GM19395 (cell line): ENCODE data around the gene CNTNAP2.

Experiments used
- ATAC-seq: cut with Tn5 transposase; IDR thresholded peaks from one replicate; pipeline ENCODE4 v1.9.1; 2021; ENCODE audit warnings: mild to moderate bottlenecking, moderate library complexity; ENCODE audit not compliant: unreplicated experiment

The CNTNAP2 gene

GRCh38 chr7:147968046-147968610, 1851.5 kb downstream of the CNTNAP2 start:
- ATAC-seq = no peak

DNA sequence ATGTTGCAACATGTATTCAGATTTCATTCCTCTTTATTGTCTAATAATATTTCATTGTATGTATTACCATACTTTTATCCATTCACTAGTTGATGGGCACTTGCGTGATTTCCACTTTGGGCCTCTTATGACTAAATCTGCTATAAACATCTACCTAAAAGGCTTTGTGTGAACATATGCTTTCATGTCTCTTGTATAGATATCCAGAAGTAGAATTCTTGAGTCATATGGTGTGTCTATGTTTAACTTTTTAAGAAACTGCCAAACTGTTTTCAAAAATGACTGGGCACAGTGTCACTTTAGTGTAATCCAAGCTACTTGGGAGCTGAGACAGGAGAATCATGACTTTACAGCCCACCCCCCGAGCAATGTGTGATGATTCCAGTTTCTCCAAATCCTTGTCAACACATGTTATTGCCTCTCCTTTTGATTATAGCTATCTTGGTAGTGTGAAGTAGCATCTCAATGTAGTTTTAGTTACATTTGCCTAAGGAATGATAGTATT, 1855.1 kb downstream of the CNTNAP2 start:
- ATAC-seq = no peak

GRCh38 chr7:147978201-147978600, 1861.6 kb downstream of the CNTNAP2 start:
- no peak for ATAC-seq

GRCh38 chr7:147978651-147979050, 1862.0 kb downstream of the CNTNAP2 start:
- no peak for ATAC-seq

DNA sequence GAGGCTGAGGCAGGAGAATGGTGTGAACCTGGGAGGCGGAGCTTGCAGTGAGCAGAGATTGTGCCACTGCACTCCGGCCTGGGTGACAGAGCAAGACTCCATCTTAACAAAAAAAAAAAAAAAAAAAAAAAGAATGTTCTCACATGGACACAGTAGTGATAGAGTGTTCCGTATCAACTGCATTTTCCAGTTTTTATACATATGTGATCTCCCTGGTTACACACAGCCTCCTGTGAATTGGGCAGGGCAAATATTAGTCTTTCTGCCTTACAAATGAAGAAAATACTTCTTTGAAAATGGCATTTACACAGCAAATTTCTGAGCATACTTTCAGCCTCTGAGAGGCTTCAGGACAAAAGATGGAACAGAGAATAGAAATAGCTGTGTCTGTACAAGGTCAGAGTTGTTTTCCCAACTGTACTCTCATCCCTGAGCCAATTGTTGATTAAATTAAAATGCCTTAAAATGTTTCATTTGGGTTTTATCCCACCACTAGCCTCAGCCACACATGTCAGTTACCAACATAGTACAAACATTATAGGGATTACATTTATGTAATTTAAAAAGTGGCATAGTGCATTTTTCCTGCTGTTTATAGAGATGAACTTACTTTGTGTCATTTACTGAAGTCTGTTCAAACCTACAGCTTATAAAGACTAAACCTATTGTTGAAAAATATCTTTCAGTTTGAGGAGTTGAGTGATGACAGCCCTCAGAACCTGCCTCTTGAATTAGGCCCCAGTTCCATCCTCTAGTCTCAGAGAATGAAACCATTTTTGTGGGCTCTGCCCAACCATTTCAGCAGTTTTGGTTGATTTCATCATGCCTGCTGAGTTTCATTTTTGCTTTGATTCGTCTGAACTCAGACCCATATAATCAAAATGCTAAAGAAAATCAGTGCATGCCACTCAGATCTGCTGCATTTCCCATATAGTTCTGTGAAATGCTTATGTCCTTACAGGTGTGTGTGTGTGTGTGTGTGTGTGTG, 1864.5 kb downstream of the CNTNAP2 start:
- peak; percentile 91 for ATAC-seq

DNA sequence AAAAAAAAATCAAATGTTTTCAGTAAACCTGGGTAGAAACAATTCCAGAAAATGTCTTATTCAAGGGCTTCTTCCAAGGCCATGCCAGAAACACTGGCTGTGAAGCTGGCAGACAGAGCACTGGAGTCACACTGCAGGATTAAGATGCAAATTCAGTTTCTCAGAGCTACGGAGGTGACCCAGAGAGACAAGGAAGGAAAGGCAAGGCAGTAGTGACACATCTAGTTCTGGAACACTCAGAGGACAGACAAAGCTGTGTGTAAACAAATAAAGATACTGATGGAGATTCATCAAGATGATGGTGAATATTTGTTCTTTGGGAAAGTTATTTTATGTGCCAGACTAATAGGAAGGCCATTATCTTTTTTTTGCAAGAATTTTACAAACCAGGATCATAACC, 1865.7 kb downstream of the CNTNAP2 start:
- ATAC-seq = no peak

- no peak for ATAC-seq
Observed at GRCh38 chr7:147984265-147984664, 1867.7 kb downstream of the CNTNAP2 start.

DNA sequence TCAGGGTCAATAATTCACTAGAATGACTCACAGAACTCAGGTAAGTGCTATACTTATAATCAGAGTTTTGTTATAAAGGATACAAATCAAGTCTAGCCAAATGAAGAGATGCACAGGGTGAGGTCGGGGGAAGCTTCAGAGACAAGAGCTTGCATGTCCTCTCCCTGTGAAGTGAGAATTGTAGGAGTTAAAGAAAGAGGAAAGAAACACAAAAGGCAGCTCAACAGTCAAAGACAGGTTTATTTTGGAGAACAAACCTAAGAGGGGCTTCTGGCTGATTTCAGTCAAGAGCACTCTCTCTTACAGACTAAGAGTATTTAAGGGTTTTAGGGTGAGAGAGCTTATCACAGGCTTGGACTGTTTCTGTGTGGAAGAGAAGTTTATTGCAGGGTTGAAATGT, 1873.5 kb downstream of the CNTNAP2 start:
- ATAC-seq = no peak

DNA sequence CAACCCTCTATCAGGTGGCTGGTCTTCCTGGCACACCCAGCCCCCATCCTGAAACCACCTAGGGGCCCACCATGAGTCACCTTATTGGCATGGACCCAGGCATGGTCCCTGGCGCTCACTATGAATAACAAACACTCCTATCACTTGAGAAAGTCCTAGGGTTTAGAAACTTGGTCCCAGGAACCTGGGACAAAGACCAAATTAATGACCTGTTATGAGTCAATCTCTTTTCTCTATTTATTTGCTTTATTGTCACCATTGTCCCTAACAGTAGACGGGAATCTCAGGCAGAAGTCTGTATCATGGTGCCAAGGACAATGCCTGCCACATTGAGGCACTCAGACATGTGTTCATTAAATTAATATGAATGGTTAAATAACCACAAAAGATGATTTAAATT, 1874.3 kb downstream of the CNTNAP2 start:
- no peak for ATAC-seq

DNA sequence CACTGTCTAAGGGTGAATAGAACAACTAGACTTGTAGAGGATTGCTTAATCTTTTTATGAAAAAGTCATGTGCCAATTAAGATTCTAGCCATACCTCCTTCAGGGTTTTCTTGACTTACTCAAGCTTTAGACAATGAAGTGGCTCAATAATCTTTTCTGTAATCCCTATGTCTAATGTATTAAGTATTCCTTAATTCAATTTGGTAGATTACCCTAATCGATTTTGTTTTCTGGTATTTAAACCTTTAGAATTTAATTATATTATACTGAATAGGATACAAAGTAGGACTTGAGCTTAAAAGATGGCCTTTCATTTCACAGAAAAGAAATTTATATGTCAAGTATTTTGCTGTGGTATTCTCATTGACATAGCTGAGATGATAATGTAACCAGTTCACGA, 1876.1 kb downstream of the CNTNAP2 start:
- ATAC-seq = no peak

GRCh38 chr7:147997636-147998035, 1881.0 kb downstream of the CNTNAP2 start:
- ATAC-seq = no peak

DNA sequence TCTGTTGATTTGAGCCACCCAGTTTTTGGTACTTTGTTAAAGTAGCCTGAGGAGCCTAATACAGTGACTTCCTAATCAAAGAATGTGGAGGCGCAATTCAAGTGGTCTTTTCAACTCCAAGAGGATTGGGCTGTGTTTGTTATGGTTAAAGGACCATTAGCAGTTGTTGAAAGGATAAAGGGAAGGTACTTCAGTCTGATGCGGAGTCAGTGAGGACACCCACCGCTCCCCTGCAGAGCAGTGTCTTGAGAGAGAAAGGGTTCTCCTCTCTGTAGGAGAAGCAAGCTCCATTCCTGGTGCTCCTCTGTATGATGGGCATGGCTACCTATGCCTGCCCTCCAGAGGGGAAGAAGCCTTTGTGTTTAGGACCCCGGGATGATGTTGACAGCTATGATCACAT, 1883.4 kb downstream of the CNTNAP2 start:
- ATAC-seq = no peak

GRCh38 chr7:148011753-148012152, 1895.2 kb downstream of the CNTNAP2 start:
- no peak for ATAC-seq

- no peak for ATAC-seq
Observed at GRCh38 chr7:148014001-148014400, 1897.4 kb downstream of the CNTNAP2 start.

- no peak for ATAC-seq
Observed at GRCh38 chr7:148014541-148014940, 1897.9 kb downstream of the CNTNAP2 start.

DNA sequence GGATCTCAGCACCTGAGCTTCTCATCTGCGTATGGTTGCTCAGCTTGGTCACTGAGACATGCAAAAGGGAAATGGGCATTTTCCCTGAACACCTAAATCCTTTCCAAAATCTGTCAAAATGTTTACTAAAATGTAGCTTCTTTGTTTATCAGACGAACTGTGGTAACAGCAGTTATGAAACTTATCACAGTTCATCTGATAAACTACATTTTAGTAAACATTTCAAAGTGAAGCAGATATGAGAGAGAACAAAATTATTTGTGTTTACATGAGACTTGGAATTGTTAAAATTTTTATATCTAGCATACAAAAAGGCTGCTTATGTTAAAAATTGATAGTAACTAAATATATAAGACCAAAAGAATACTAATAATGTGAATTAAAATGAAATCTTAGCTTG, 1900.5 kb downstream of the CNTNAP2 start:
- no peak for ATAC-seq

DNA sequence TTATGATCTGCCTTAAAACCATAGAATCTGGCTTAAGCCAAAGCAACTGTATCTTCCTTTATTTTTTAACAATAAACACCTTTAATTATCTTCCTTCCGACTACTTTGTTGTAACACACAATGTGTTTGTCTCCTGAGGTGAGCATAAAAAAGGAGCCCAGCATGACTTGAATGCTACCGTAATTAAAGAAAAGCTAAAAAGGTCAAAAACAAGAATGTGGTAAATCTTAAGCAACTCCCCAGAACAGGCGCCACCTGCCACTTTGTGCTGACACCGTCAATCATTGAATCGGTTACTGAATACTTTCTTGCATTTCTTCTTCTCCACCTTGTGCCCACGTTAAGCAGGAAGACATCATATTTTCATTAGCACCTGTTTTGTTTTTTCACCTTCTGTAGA, 1904.1 kb downstream of the CNTNAP2 start:
- no peak for ATAC-seq

DNA sequence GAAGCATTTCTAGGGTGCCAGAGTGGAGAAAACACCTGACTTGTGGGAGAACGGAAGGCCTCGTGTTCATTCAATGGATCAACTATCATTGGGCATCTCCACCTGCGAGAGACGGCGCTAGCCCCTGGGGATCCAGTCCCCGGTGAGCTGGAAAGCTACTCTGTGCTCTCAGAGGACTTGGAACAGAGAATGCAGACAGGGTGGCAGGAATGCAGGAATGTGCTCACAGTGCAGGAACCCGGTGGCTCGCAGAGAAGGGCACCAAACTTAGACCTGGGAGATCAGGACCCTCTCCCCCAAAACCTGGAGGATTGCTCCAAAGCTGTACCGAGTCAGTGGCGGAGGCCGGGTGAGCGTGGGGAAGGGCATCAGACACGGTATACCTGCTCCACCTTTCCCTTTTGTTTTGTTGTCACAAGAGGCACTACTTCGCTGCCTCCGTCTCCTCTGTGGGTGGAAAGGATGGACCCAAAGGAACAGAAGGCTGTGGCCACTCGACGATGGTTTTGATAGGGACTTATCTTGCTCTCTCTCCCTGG, 1905.0 kb downstream of the CNTNAP2 start:
- no peak for ATAC-seq

GRCh38 chr7:148022832-148023231, 1906.2 kb downstream of the CNTNAP2 start:
- no peak for ATAC-seq

DNA sequence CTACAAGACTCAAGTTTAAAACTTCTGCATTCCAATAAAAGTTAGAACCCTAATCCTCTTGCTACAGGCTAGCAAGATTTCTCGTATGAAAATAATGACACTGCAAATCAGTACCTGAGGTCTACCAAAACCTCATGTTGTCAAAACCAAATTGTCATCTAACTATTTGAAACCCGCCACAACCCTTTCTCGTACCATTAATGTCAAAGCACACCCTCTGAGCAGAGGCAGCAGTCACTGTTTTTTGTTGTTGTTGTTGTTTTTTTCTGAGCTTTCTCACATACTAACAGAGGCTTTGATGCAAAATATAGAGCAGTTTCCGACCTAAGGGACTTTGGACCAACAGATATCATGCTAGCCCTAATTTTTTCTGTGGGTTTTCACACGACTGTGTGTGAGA, 1910.1 kb downstream of the CNTNAP2 start:
- ATAC-seq = no peak

GRCh38 chr7:148028165-148028564, 1911.6 kb downstream of the CNTNAP2 start:
- no peak for ATAC-seq

DNA sequence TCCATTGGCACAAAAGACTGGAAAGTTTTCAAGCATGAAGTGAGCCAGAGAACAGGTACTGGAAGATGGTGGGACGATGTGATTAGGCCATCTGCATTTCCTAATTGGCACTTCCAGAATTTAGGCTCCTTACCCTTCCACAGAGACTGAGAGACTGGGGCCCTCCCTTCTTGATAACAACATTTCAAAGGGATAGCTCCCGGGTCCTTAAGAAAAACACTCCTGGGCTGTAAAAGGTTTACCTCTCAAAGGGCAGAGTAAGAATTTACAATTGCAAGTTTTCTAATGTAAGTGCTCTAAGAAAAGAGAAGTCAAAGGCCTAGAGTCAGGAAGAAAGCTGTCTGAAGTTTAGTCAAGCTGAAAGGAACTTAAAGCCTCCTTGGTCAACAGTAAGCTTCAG, 1914.4 kb downstream of the CNTNAP2 start:
- ATAC-seq = no peak
